Ovary (tissue), 3 donors: ENCODE measurements around the gene PLCB1.

Experiments used
- CTCF ChIP-seq, 3 donors: fragments of 450-650 bp in 2 of 3; fragments of 200-600 bp in 1 of 3; IDR thresholded peaks; one replicate each; pipeline versions ENCODE4 v1.5.1 to v1.8.0; 2016 to 2022; ENCODE audit warnings: antibody characterized with exemption in 3 of 3, mild to moderate bottlenecking in 1 of 3
- POLR2A ChIP-seq: fragments of 450-650 bp; IDR thresholded peaks from one replicate; pipeline ENCODE4 v1.6.1; 2017; ENCODE audit warnings: antibody characterized with exemption, mild to moderate bottlenecking, moderate library complexity
- donor health status: DM: no; HTN: no; CAD: no.

- TF ChIP-seq CTCF (IDR thresholded peaks at IDR 0.05) (no peak), POLR2A (no peak)
Observed at GRCh38 chr20:8504030-8504429, 372.0 kb downstream of the PLCB1 start.
